AG09309 (cell line): ENCODE data around the gene FBXO44.
A peak's percentile ranks its signal among the peaks of the same experiment; 100 is the strongest.
"Not testable (repeated sequence)": the region's sequence is repeated elsewhere in the genome, so short reads cannot be mapped to it uniquely, and the experiment has no call there.

Experiments
- DNase-seq: peaks from one replicate; pipeline ENCODE4 v3.0.0-alpha.2; 2010; ENCODE audit warnings: low read depth
- H3K4me3 ChIP-seq: 2 replicates; pipeline ENCODE4 v1.5.1; 2011; ENCODE audit warnings: mild to moderate bottlenecking, low read depth, low read length, moderate library complexity; ENCODE audit not compliant: control insufficient read depth
- TF ChIP-seq, protein P1 (sequence below): IDR thresholded peaks from 2 replicates; pipeline ENCODE4 v1.5.1; 2011; ENCODE audit warnings: mild to moderate bottlenecking, low read depth, low read length, inconsistent platforms; ENCODE audit not compliant: insufficient read depth, control insufficient read depth; ENCODE audit errors: missing control alignments

Gene FBXO44, protein sequence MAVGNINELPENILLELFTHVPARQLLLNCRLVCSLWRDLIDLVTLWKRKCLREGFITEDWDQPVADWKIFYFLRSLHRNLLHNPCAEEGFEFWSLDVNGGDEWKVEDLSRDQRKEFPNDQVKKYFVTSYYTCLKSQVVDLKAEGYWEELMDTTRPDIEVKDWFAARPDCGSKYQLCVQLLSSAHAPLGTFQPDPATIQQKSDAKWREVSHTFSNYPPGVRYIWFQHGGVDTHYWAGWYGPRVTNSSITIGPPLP

DNA sequence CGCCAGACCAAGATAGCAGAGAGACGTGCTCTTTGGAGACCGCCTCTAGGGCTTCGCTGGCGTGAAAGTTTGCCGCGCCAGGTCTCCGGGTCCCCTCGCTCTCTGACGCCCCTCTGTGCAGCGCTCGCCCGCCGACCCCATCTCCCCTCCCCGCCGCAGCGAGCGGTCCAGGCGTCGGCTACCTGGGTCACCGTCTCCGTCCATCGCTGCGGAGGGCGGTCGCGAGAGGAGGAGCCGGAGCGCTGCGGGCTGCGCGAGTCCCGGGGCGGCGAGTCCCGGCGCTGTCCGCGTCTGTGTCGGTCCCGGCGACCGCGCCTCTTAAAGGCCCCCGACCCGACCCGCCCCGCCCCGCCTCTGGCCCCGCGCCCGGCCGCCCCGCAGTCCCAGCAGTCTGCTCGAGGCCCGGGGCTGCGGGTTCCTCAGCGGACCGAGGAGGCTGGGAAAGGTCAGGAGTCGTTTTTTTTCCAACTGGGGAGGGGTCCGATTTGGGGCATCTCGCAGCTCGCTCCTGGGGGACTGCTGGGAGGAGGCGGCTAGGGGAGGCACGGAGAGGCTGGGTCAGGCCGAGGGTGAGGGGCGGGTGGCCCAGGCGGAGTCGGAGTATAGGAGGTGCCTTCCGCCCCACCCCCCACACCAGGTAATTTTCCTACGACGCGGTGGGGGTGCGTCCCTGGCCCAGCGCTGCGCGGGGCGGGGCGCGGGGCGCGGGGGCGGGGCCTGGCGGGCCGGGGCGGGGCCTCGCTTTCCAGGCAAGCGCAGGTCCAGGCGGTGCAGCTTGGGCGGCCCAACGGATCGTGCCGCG lies at the start of gene FBXO44, which contains the start of gene FBXO2:
TSS of gene FBXO44 (plus strand) at position 741 of the 802 bp plus-strand sequence. CDS start 959 bp downstream, outside the sequence.
TSS of gene FBXO2 (minus strand) at position 293 of the 802 bp plus-strand sequence. CDS start at position 204, 89 bp downstream.
- peak within 1 kb of the TSS; percentile 74 for H3K4me3 ChIP-seq
- DNase-seq, result no peak
- TF ChIP-seq, protein P1, sequence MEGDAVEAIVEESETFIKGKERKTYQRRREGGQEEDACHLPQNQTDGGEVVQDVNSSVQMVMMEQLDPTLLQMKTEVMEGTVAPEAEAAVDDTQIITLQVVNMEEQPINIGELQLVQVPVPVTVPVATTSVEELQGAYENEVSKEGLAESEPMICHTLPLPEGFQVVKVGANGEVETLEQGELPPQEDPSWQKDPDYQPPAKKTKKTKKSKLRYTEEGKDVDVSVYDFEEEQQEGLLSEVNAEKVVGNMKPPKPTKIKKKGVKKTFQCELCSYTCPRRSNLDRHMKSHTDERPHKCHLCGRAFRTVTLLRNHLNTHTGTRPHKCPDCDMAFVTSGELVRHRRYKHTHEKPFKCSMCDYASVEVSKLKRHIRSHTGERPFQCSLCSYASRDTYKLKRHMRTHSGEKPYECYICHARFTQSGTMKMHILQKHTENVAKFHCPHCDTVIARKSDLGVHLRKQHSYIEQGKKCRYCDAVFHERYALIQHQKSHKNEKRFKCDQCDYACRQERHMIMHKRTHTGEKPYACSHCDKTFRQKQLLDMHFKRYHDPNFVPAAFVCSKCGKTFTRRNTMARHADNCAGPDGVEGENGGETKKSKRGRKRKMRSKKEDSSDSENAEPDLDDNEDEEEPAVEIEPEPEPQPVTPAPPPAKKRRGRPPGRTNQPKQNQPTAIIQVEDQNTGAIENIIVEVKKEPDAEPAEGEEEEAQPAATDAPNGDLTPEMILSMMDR, result no peak

DNA sequence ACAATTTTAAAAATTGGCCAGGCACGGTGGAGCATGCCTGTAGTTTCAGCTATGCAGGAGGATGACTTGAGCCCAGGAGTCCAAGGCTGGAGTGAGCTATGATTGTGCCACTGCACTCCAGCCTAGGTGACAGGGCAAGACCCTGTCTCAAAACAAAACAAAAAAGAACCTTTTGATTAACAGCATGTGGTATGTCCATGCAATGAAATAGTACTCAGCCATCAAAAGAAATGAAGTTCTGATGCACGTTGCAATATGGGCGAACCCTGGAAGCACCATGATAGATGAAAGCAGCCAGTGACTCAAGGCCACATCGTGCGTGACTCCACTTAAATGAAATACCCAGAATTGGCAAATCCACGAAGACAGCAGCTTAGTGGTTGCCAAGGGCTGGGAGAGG lies 47.9 kb upstream of the FBXO44 start:
- no peak overlapping the region for H3K4me3 ChIP-seq
- DNase-seq, result no peak
- TF ChIP-seq, protein P1, result no peak

DNA sequence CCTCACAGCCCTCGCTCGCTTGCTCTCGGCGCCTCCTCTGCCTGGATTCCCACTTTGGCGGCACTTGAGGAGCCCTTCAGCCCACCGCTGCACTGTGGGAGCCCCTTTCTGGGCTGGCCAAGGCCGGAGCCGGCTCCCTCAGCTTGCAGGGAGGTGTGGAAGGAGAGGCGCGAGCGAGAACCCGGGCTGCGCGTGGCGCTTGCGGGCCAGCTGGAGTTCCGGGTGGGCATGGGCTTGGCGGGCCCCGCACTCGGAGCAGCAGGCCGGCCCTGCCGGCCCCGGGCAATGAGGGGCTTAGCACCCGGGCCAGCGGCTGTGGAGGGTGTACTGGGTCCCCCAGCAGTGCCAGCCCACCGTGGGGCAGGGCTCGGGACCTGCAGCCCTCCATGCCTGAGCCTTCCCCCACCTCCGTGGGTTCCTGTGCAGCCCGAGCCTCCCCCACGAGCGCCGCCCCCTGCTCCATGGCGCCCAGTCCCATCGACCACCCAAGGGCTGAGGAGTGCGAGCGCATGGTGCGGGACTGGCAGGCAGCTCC lies 46.0 kb upstream of the FBXO44 start:
- not testable (repeated sequence) for DNase-seq

DNA sequence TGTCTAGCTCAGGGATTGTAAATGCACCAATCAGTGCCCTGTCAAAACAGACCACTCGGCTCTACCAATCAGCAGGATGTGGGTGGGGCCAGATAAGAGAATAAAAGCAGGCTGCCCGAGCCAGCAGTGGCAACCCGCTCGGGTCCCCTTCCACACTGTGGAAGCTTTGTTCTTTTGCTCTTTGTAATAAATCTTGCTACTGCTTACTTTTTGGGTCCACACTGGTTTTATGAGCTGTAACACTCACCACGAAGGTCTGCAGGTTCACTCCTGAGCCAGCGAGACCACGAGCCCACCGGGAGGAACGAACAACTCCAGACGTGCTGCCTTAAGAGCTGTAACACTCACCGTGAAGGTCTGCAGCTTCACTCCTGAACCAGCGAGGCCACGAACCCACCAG lies 45.3 kb upstream of the FBXO44 start:
- not testable (repeated sequence) for H3K4me3 ChIP-seq, DNase-seq

More for the DNA sequence above, 46.0 kb upstream of the FBXO44 start:
- H3K4me3 ChIP-seq, result not testable (repeated sequence)

DNA sequence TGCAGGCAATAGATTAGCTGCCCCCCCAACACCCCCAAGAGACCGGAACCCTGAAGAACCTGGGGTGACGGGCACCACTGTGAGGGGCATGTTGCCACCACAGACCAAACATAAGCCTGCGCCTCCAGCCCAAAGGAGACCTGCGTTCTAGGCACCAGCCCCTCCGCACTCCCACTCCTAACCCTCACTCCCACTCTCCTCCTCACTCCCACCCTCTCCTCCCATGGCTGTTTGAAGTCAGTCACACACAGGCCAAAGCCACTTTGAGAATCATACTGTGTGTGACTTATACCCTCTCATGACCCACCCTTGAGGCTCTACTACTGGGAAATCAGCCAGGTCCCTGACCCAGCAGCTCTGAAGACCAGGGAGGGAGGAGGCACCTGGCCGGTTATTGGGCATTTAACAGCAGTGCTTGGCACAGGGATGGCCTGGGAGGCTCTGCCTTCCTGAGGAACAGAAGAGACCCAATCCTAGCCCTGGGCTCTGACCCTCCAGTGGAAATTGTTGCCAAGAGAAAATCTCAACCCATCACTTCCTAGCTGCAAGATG lies 44.0 kb upstream of the FBXO44 start:
- H3K4me3 ChIP-seq, result no peak overlapping the region
- no peak for DNase-seq
- TF ChIP-seq, protein P1, result no peak

DNA sequence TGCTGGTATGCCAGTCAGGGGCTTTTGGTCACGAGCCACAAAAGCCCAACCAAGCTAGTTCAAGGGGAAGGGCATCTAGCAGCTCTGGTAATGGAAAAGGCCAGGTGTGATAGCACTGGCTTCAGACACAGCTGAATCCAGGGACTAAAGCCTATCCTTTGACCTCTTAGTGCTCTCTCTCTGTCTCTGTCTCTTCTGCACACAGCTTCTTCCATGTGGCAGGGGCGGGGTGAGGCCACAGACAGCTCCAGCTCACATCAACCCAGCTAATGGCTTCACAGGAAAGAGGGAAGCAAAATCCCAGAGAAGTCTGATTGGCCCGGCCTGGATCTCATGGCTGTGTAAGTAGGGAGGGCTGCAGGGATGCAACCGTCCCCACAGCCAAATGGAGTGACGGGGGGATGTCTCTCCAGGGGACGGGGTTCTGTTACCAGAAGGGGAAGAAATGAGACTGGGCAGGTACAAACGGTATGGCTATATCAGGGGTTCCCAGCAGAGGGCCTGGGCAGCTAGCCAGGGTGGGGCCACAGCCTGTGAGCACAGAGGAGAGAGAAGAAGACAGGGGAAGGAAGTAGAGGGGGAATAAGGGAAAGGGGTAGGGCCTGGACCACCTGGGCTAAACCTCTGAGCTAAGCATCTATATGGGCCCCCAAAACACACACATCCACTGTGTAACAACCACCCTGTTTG lies 42.9 kb upstream of the FBXO44 start:
- no peak for DNase-seq
- no peak overlapping the region for H3K4me3 ChIP-seq
- TF ChIP-seq, protein P1, result no peak

DNA sequence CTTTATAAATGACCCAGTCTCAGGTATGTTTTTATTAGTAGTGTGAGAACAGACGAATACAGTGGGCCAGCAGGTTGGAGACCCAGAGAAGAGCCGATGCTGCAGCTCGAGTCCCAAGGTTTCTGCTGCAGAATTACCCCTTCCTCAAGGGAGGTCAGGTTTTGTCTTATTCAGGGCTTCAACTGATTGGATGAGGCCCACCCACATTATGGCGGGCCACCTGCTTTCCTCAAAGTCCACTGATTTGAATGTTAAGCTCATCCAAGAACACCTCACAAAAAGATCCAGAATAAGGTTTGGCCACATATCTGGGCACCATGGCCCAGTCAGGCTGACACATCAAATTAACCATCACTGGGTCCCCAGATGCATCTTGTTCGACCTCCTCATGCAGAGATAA lies 41.3 kb upstream of the FBXO44 start:
- TF ChIP-seq, protein P1, result no peak
- DNase-seq, result no peak
- no peak overlapping the region for H3K4me3 ChIP-seq
